Measurements from ENCODE around the gene IBTK. TPM values are rescaled to one million over a fixed set of nuclear protein-coding genes. Genes with fewer than 3 reads are reported as not detected.

IBTK gene
- total RNA-seq, 1 donor from 2014 or later, result 29.4 TPM

- Histone ChIP-seq H3K27me3 (no peaks in the 10 kb centered on the region), H3K4me3 (no peak overlapping the region), H3K9me3 (no peaks in the 10 kb centered on the region), H3K36me3 (peaks cover 7% of the 10 kb centered on the region), H3K27ac (no peak overlapping the region), H3K4me1 (peaks cover 36% of the 10 kb centered on the region)
- intact Hi-C loops (cut with DNase I), result no loop called here
- ATAC-seq (no peak), DNase-seq (no peak)
- no peak for TF ChIP-seq CTCF (IDR thresholded peaks at IDR 0.05)
Observed at GRCh38 chr6:82243884-82244283, 3.7 kb downstream of the IBTK start.

GRCh38 chr6:82240186-82240585 lies 7.4 kb downstream of the IBTK start:
- no peak for TF ChIP-seq CTCF (IDR thresholded peaks at IDR 0.05)
- Histone ChIP-seq H3K27me3 (no peaks in the 10 kb centered on the region), H3K4me3 (no peak overlapping the region), H3K27ac (no peak overlapping the region), H3K36me3 (peaks cover 32% of the 10 kb centered on the region), H3K9me3 (no peaks in the 10 kb centered on the region), H3K4me1 (peaks cover 17% of the 10 kb centered on the region)
- ATAC-seq, result no peak
- DNase-seq, result no peak
- intact Hi-C loops (cut with DNase I), result no loop called here

GRCh38 chr6:82239597-82239996 lies 7.9 kb downstream of the IBTK start:
- Histone ChIP-seq H3K27me3 (no peaks in the 10 kb centered on the region), H3K4me3 (no peak overlapping the region), H3K4me1 (peaks cover 13% of the 10 kb centered on the region), H3K36me3 (peaks cover 37% of the 10 kb centered on the region), H3K9me3 (no peaks in the 10 kb centered on the region), H3K27ac (no peak overlapping the region)
- TF ChIP-seq CTCF (IDR thresholded peaks at IDR 0.05), result no peak
- intact Hi-C loops (cut with DNase I), result no loop called here
- DNase-seq (no peak), ATAC-seq (no peak)

- no peak overlapping the region for H3K27ac ChIP-seq
- H3K4me3 ChIP-seq, result no peak overlapping the region
- peaks cover 62% of the 10 kb centered on the region for H3K36me3 ChIP-seq
- no peak for TF ChIP-seq CTCF (IDR thresholded peaks at IDR 0.05)
- no peaks in the 10 kb centered on the region for H3K27me3 ChIP-seq
- H3K4me1 ChIP-seq, result no peaks in the 10 kb centered on the region
- DNase-seq (no peak), ATAC-seq (no peak)
- intact Hi-C loops (cut with DNase I), result no loop called here
- no peaks in the 10 kb centered on the region for H3K9me3 ChIP-seq
Observed at GRCh38 chr6:82237013-82237412, 10.5 kb downstream of the IBTK start.

- DNase-seq, result no peak
- H3K4me1 ChIP-seq, result no peaks in the 10 kb centered on the region
- ATAC-seq, result no peak
- H3K9me3 ChIP-seq, result no peaks in the 10 kb centered on the region
- intact Hi-C loops (cut with DNase I), result no loop called here
- no peak overlapping the region for H3K4me3 ChIP-seq
- no peaks in the 10 kb centered on the region for H3K27me3 ChIP-seq
- H3K27ac ChIP-seq, result no peak overlapping the region
- peaks cover 71% of the 10 kb centered on the region for H3K36me3 ChIP-seq
- no peak for TF ChIP-seq CTCF (IDR thresholded peaks at IDR 0.05)
Observed at GRCh38 chr6:82227770-82228169, 19.8 kb downstream of the IBTK start.

GRCh38 chr6:82220167-82220566 lies 27.4 kb downstream of the IBTK start:
- Histone ChIP-seq H3K4me1 (no peaks in the 10 kb centered on the region), H3K27ac (no peak overlapping the region), H3K4me3 (no peak overlapping the region), H3K27me3 (no peaks in the 10 kb centered on the region), H3K9me3 (no peaks in the 10 kb centered on the region), H3K36me3 (peaks cover 94% of the 10 kb centered on the region)
- ATAC-seq (no peak), DNase-seq (no peak)
- TF ChIP-seq CTCF (IDR thresholded peaks at IDR 0.05), result no peak
- intact Hi-C loops (cut with DNase I), result no loop called here

Measured in upper lobe of right lung (tissue), 1 donor.